Activated CD4-positive, alpha-beta T cell treated with anti-CD3 and anti-CD28 coated beads, Interleukin-2, amount 50 U/mL, for 24 hours (primary cell): Measurements from ENCODE around the gene USP17L28.
A peak's percentile ranks its signal among the peaks of the same experiment; 100 is the strongest.
"Not testable (repeated sequence)": the region's sequence is repeated elsewhere in the genome, so short reads cannot be mapped to it uniquely, and the experiment has no call there.

ENCODE experiments used
- DNase-seq, 2 donors: peaks; one replicate each; pipeline ENCODE4 v3.0.0-alpha.2; 2020; ENCODE audit warnings: low read depth in 1 of 2, low spot score in 1 of 2

The USP17L28 gene, protein sequence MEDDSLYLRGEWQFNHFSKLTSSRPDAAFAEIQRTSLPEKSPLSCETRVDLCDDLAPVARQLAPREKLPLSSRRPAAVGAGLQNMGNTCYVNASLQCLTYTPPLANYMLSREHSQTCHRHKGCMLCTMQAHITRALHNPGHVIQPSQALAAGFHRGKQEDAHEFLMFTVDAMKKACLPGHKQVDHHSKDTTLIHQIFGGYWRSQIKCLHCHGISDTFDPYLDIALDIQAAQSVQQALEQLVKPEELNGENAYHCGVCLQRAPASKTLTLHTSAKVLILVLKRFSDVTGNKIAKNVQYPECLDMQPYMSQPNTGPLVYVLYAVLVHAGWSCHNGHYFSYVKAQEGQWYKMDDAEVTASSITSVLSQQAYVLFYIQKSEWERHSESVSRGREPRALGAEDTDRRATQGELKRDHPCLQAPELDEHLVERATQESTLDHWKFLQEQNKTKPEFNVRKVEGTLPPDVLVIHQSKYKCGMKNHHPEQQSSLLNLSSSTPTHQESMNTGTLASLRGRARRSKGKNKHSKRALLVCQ

DNA sequence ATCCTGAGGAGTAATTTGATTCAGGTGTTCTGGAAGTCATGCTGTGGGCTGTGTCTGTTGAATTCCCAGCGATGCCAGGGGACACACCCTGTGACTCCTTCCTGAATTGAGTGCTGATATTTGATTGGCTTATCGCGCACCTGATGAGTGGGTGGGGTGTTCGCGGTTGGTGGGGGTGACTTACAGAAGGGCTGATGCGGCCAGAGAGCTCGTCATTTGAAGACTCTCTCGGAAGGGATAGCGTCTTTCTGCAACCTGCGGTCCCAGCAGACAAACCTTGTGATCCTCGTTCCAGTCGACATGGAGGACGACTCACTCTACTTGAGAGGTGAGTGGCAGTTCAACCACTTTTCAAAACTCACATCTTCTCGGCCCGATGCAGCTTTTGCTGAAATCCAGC is at the start of gene USP17L28:
USP17L28 (plus strand) TSS at position 301 of the 400 bp plus-strand sequence; CDS start at position 301, 0 bp downstream.
- DNase-seq, result not testable (repeated sequence)

DNA sequence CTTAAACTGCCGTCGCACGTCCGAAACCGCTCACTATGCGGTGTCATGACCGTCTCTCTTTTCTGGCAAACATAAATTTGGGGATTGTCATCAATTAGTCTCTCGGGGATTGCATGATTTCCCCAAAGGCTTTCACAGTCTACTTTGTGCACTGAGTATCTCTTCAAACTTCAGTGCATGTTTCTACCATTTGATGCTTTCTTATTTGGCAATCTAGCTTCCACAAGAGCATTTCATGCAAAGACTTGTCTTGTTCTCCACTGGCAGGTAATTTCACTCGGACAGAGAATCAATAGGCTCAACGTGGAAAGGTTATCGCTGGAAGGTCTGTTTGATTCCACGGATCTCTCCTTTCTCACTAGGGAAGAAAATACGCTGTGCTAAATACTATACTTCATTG is 24.5 kb upstream of the USP17L28 start:
- DNase-seq, result not testable (repeated sequence)

DNA sequence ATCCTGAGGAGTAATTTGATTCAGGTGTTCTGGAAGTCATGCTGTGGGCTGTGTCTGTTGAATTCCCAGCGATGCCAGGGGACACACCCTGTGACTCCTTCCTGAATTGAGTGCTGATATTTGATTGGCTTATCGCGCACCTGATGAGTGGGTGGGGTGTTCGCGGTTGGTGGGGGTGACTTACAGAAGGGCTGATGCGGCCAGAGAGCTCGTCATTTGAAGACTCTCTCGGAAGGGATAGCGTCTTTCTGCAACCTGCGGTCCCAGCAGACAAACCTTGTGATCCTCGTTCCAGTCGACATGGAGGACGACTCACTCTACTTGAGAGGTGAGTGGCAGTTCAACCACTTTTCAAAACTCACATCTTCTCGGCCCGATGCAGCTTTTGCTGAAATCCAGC is 23.8 kb upstream of the USP17L28 start, which contains the start of gene USP17L24:
USP17L24 (plus strand) TSS at position 301 of the 400 bp plus-strand sequence; CDS start at position 301, 0 bp downstream.
- not testable (repeated sequence) for DNase-seq

DNA sequence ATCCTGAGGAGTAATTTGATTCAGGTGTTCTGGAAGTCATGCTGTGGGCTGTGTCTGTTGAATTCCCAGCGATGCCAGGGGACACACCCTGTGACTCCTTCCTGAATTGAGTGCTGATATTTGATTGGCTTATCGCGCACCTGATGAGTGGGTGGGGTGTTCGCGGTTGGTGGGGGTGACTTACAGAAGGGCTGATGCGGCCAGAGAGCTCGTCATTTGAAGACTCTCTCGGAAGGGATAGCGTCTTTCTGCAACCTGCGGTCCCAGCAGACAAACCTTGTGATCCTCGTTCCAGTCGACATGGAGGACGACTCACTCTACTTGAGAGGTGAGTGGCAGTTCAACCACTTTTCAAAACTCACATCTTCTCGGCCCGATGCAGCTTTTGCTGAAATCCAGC is 19.1 kb upstream of the USP17L28 start, which contains the start of gene USP17L25:
USP17L25 (plus strand) TSS at position 301 of the 400 bp plus-strand sequence; CDS start at position 301, 0 bp downstream.
- DNase-seq, result not testable (repeated sequence)

DNA sequence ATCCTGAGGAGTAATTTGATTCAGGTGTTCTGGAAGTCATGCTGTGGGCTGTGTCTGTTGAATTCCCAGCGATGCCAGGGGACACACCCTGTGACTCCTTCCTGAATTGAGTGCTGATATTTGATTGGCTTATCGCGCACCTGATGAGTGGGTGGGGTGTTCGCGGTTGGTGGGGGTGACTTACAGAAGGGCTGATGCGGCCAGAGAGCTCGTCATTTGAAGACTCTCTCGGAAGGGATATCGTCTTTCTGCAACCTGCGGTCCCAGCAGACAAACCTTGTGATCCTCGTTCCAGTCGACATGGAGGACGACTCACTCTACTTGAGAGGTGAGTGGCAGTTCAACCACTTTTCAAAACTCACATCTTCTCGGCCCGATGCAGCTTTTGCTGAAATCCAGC is 14.3 kb upstream of the USP17L28 start, which contains the start of gene USP17L26:
USP17L26 (plus strand) TSS at position 301 of the 400 bp plus-strand sequence; CDS start at position 301, 0 bp downstream.
- not testable (repeated sequence) for DNase-seq

DNA sequence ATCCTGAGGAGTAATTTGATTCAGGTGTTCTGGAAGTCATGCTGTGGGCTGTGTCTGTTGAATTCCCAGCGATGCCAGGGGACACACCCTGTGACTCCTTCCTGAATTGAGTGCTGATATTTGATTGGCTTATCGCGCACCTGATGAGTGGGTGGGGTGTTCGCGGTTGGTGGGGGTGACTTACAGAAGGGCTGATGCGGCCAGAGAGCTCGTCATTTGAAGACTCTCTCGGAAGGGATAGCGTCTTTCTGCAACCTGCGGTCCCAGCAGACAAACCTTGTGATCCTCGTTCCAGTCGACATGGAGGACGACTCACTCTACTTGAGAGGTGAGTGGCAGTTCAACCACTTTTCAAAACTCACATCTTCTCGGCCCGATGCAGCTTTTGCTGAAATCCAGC is 9.6 kb upstream of the USP17L28 start, which contains the start of gene USP17L5:
USP17L5 (plus strand) TSS at position 301 of the 400 bp plus-strand sequence; CDS start at position 301, 0 bp downstream.
- not testable (repeated sequence) for DNase-seq

DNA sequence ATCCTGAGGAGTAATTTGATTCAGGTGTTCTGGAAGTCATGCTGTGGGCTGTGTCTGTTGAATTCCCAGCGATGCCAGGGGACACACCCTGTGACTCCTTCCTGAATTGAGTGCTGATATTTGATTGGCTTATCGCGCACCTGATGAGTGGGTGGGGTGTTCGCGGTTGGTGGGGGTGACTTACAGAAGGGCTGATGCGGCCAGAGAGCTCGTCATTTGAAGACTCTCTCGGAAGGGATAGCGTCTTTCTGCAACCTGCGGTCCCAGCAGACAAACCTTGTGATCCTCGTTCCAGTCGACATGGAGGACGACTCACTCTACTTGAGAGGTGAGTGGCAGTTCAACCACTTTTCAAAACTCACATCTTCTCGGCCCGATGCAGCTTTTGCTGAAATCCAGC is 4.8 kb upstream of the USP17L28 start, which contains the start of gene USP17L27:
USP17L27 (plus strand) TSS at position 301 of the 400 bp plus-strand sequence; CDS start at position 301, 0 bp downstream.
- DNase-seq, result not testable (repeated sequence)

DNA sequence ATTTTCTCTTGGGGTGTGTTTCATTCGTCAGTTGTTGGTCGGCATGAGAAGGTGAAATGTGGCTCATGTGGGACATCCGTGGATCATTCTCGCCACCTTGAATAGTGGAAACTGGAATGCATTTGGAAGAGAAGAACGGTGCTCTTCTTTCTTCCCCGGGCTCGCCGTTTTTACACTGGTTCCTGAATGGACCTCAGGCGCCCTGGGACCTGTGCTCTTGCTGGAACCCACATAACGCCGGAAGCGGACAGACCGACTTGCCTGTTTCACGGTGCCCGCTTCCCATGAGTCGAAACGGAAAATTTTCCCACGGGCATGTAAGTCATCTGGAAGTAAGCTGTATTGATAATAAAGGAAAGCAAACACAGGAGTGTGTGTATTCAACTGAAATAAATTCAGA is 2.2 kb downstream of the USP17L28 start:
- DNase-seq, result not testable (repeated sequence)

DNA sequence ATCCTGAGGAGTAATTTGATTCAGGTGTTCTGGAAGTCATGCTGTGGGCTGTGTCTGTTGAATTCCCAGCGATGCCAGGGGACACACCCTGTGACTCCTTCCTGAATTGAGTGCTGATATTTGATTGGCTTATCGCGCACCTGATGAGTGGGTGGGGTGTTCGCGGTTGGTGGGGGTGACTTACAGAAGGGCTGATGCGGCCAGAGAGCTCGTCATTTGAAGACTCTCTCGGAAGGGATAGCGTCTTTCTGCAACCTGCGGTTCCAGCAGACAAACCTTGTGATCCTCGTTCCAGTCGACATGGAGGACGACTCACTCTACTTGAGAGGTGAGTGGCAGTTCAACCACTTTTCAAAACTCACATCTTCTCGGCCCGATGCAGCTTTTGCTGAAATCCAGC is 4.6 kb downstream of the USP17L28 start, which contains the start of gene USP17L29:
USP17L29 (plus strand) TSS at position 301 of the 400 bp plus-strand sequence; CDS start at position 301, 0 bp downstream.
- DNase-seq, result not testable (repeated sequence)

DNA sequence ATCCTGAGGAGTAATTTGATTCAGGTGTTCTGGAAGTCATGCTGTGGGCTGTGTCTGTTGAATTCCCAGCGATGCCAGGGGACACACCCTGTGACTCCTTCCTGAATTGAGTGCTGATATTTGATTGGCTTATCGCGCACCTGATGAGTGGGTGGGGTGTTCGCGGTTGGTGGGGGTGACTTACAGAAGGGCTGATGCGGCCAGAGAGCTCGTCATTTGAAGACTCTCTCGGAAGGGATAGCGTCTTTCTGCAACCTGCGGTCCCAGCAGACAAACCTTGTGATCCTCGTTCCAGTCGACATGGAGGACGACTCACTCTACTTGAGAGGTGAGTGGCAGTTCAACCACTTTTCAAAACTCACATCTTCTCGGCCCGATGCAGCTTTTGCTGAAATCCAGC is 14.1 kb downstream of the USP17L28 start, which contains the start of gene USP17L30:
USP17L30 (plus strand) TSS at position 301 of the 400 bp plus-strand sequence; CDS start at position 301, 0 bp downstream.
- not testable (repeated sequence) for DNase-seq

DNA sequence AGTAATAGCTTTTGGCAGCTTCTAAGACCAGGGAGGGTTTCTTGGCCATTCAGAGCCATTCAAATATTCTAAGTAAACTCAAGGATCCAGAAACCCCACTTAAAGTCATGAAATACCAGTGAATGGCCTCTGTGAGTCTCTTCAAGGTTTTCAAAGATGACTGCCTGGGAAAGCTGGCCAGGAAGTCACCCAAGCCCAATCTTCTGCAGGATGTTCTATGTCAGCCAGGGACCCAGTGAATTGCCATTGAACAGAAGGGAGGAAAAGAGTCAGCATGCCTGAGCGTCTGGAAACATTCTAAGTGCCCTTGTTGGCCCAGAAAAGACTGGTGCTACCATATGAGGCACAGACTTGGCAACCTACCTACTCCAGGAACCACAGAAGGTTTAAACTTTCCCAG is 31.2 kb downstream of the USP17L28 start:
- not testable (repeated sequence) for DNase-seq

DNA sequence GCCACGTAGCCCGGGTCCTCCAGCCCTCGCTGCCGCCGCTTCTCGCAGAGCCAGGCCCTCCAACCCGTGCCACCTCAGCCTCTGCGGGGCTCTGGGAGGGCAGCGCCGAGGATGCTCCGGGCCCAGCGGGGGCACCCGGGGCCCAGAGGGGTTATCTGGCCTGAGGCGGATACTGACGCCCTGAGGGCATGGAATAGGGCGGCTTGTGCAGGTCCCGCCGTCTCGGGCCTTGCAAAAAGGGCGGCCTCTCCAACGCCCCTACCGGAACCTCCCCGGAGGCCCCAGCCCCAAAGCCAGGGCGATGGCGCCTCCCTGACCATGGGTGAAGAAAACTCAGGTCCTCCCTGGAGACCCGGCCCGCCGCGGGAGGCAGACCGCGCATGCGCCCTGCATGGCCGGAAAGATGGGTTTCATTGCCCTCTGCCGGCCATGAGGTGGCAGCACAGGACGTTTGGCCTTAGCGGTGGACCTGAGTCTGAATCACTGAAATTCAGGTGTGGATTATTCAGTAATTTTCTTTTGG is 32.4 kb downstream of the USP17L28 start:
- peak; percentile 29 to 48 for DNase-seq

DNA sequence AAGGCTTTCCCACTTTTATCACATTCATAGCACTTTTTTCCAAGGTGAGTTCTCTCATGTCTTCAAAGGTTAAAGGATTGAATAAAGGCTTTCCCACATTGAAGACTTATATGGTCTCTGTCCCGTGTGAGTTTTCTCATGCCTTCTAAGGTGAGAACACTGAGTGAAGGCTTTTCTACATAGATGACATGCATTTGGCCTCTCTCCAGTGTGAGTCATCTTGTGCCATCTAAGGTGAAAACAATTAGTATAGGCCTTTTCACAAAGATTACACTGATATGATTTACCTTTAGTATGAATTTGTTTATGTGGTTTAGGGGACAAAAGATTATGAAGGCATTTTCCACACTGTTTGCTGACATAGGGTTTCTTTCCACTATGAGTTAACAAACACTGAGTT is 35.4 kb downstream of the USP17L28 start:
- DNase-seq, result no peak

DNA sequence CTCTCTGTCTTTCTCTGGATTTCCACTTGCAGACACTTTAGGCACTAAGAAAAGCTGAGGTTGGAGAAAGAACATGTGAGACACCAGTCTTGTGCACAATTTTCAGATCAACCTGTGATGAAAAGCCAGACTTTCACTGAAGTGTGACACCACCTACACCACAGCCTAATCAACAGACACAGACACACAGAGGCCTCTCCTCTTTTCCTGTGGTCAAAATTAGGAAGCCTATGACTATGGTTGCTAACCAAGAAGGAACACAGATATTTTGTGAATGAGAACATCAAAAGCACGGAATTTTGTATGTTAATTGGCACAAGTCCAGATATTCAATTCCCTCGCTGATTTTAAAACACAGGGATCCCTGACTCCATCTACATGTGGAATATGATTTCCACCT is 40.3 kb downstream of the USP17L28 start:
- not testable (repeated sequence) for DNase-seq
